Measurements from ENCODE around the gene PGM3. TPM values are rescaled to one million over a fixed set of nuclear protein-coding genes. Genes with fewer than 3 reads are reported as not detected.
A peak's percentile ranks its signal among the peaks of the same experiment; 100 is the strongest.

Gene PGM3
- total RNA-seq, result 10 to 100 TPM in 1 of 4 donors, 1 to 10 TPM in 3; 3.9 to 13.2 (median 8.8) TPM

GRCh38 chr6:83192871-83193746 is at the start of gene PGM3, which contains the start of gene RWDD2A:
Gene PGM3 (minus strand): TSS chr6:83193265. CDS start chr6:83191012, 2,253 bp downstream.
Gene RWDD2A (plus strand): TSS chr6:83193357. CDS start chr6:83194452, 1,095 bp downstream.
- no peak for TF ChIP-seq CTCF (IDR thresholded peaks at IDR 0.05 in 4 of 5, conservative IDR thresholded peaks at IDR 0.05 in 1 of 5)
- peak; percentile 70 to 73 for TF ChIP-seq POLR2A (IDR thresholded peaks at IDR 0.05)
- in situ Hi-C loops (cut with MboI; ENCODE audit: low sequenced_read_pairs in 4 of 4), result loop anchor here in 2 of 4 donors (10.0 to 25.0 kb wide), 2 partner anchors 128 to 956 kb away; partner anchors contain the start of genes DOP1A (in 1 of the 2), IBTK (in 1 of the 2) and UBE3D (in 1 of the 2)
- ATAC-seq (peak; percentile 95 to 97), DNase-seq (peak; percentile 79 to 81)
- Histone ChIP-seq H3K9me3 (no peaks in the 10 kb centered on the region), H3K27ac (peak within 1 kb of the TSS; percentile 80 to 90 (median 86)), H3K4me3 (peak within 1 kb of the TSS; percentile 83 to 96 (median 87)), H3K27me3 (no peaks in the 10 kb centered on the region), H3K4me1 (peaks cover 6 to 9% of the 10 kb centered on the region in 2 donors), H3K36me3 (peaks cover 0 to 14% of the 10 kb centered on the region in 2 donors)
- intact Hi-C loops (cut with DNase I; ENCODE audit: low total_unique reads), result loop anchor here (10.0 kb wide), 1 partner anchor 948 kb away; the partner anchor contains the start of gene IBTK

DNA sequence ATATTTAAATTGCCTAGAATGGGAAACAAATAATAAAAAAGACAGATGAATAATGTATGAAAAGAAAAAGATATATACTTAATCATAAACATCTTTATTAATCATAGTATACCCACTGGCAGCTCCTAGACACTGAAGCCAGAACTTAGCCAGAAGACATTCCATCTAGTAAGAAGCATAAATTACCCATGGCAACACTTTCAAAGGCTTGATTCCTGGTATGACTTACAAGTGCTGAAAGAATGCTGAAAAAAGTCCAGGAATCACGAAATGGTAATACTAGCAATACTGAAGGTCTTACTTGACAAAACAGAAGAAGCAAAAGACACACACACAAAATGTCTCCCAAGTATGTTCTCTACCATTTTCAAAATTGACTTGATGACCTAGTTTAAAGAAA is 38.1 kb upstream of the PGM3 start:
- Histone ChIP-seq H3K9me3 (no peaks in the 10 kb centered on the region), H3K36me3 (no peaks in the 10 kb centered on the region), H3K4me1 (no peaks in the 10 kb centered on the region), H3K27me3 (no peaks in the 10 kb centered on the region), H3K27ac (no peak overlapping the region), H3K4me3 (no peak overlapping the region)
- intact Hi-C loops (cut with DNase I; ENCODE audit: low total_unique reads) (no loop called here), in situ Hi-C loops (cut with MboI; ENCODE audit: low sequenced_read_pairs in 4 of 4) (no loop called here)
- no peak for DNase-seq
- ATAC-seq, result no peak
- TF ChIP-seq POLR2A (IDR thresholded peaks at IDR 0.05) (no peak), CTCF (IDR thresholded peaks at IDR 0.05 in 4 of 5, conservative IDR thresholded peaks at IDR 0.05 in 1 of 5) (no peak)

DNA sequence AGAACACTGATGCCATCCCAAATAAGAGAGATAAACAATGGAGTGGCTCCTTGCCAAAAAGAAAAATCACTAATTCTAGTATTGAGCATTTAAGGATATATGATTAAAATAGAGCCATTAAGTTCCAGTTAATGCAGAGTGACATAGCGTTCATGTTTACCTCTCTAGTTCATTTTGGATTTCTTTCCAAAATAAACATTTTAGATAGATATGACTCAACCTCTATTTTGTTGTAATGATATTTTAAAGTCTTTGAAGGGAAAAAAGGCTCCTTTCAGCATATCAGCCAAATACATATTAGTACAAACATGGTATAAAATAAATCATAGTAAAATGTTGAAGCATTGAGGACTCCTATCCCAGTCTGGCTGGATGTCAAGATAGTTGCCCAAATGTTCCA is 33.5 kb upstream of the PGM3 start:
- DNase-seq, result no peak
- in situ Hi-C loops (cut with MboI; ENCODE audit: low sequenced_read_pairs in 4 of 4) (loop anchor here in 1 of 4 donors (10.0 kb wide), 1 partner anchor 288 kb away; the partner anchor contains the start of gene PRSS35), intact Hi-C loops (cut with DNase I; ENCODE audit: low total_unique reads) (no loop called here)
- no peak overlapping the region for H3K27ac ChIP-seq
- no peaks in the 10 kb centered on the region for H3K27me3 ChIP-seq
- ATAC-seq, result no peak
- no peak overlapping the region for H3K4me3 ChIP-seq
- H3K9me3 ChIP-seq, result no peaks in the 10 kb centered on the region
- no peaks in the 10 kb centered on the region for H3K36me3 ChIP-seq
- TF ChIP-seq POLR2A (IDR thresholded peaks at IDR 0.05) (no peak), CTCF (IDR thresholded peaks at IDR 0.05 in 4 of 5, conservative IDR thresholded peaks at IDR 0.05 in 1 of 5) (no peak)
- H3K4me1 ChIP-seq, result no peaks in the 10 kb centered on the region

- no peak for TF ChIP-seq POLR2A (IDR thresholded peaks at IDR 0.05)
- TF ChIP-seq CTCF (IDR thresholded peaks at IDR 0.05 in 4 of 5, conservative IDR thresholded peaks at IDR 0.05 in 1 of 5), result peak in 4 of 5 experiments; percentile 24 to 48 (median 32)
- Histone ChIP-seq H3K27me3 (no peaks in the 10 kb centered on the region), H3K9me3 (no peaks in the 10 kb centered on the region), H3K4me1 (peaks cover 7% of the 10 kb centered on the region in 2 donors), H3K27ac (no peak overlapping the region), H3K36me3 (no peaks in the 10 kb centered on the region), H3K4me3 (no peak overlapping the region)
- in situ Hi-C loops (cut with MboI; ENCODE audit: low sequenced_read_pairs in 4 of 4), result loop anchor here (5.0 to 10.0 kb wide), 2 partner anchors 293 to 295 kb away; partner anchors contain the start of gene PRSS35 (in 1 of the 4)
- DNase-seq (no peak), ATAC-seq (no peak)
- intact Hi-C loops (cut with DNase I; ENCODE audit: low total_unique reads), result loop anchor here (1.0 kb wide), 1 partner anchor 293 kb away; no protein-coding TSS in a partner anchor
These were observed 28.9 kb upstream of the PGM3 start for GRCh38 chr6:83221889-83222479.

Measured in gastrocnemius medialis (tissue), 4 donors.